GM19238 (cell line): Measurements from ENCODE around the gene GRHL3.
"Not testable (repeated sequence)": the region's sequence is repeated elsewhere in the genome, so short reads cannot be mapped to it uniquely, and the experiment has no call there.

Source experiments
- DNase-seq: peaks from one replicate; pipeline ENCODE4 v3.0.0; 2011; ENCODE audit warnings: low spot score; ENCODE audit not compliant: insufficient read length

The GRHL3 gene

GRCh38 chr1:24319312-24319863 lies at the start of gene GRHL3:
Gene GRHL3 (plus strand): TSS chr1:24319357. CDS start chr1:24319552, 195 bp downstream.
- DNase-seq: no peak

GRCh38 chr1:24274203-24275103 lies 44.7 kb upstream of the GRHL3 start:
- not testable (repeated sequence) for DNase-seq

GRCh38 chr1:24275104-24275410 lies 44.1 kb upstream of the GRHL3 start:
- DNase-seq: no peak

- DNase-seq: no peak
These were observed 43.6 kb upstream of the GRHL3 start for GRCh38 chr1:24275510-24275909.

- no peak for DNase-seq
These were observed 42.4 kb upstream of the GRHL3 start for GRCh38 chr1:24276791-24277190.

GRCh38 chr1:24277420-24278169 lies 41.6 kb upstream of the GRHL3 start:
- DNase-seq: no peak

GRCh38 chr1:24278726-24279125 lies 40.4 kb upstream of the GRHL3 start:
- DNase-seq: no peak

GRCh38 chr1:24279590-24280232 lies 39.4 kb upstream of the GRHL3 start:
- no peak for DNase-seq

- DNase-seq: no peak
These were observed 37.6 kb upstream of the GRHL3 start for GRCh38 chr1:24281591-24281990.

GRCh38 chr1:24282491-24282890 lies 36.7 kb upstream of the GRHL3 start:
- DNase-seq: no peak

GRCh38 chr1:24283326-24284155 lies 35.6 kb upstream of the GRHL3 start:
- DNase-seq: no peak

GRCh38 chr1:24284156-24284471 lies 35.0 kb upstream of the GRHL3 start:
- no peak for DNase-seq

GRCh38 chr1:24285231-24285630 lies 33.9 kb upstream of the GRHL3 start:
- DNase-seq: no peak

GRCh38 chr1:24286246-24287010 lies 32.7 kb upstream of the GRHL3 start:
- no peak for DNase-seq

- DNase-seq: not testable (repeated sequence)
These were observed 31.4 kb upstream of the GRHL3 start for GRCh38 chr1:24287779-24288178.

- no peak for DNase-seq
These were observed 30.7 kb upstream of the GRHL3 start for GRCh38 chr1:24288479-24288878.

GRCh38 chr1:24289937-24290595 lies 29.1 kb upstream of the GRHL3 start:
- no peak for DNase-seq

- no peak for DNase-seq
These were observed 28.1 kb upstream of the GRHL3 start for GRCh38 chr1:24290933-24291487.

GRCh38 chr1:24292103-24292502 lies 27.1 kb upstream of the GRHL3 start:
- DNase-seq: no peak

- DNase-seq: no peak
These were observed 26.3 kb upstream of the GRHL3 start for GRCh38 chr1:24292887-24293286.
